GM23338 (cell line): Measurements from ENCODE around the gene TANGO2. TPM values are rescaled to one million over a fixed set of nuclear protein-coding genes. Genes with fewer than 3 reads are reported as not detected.

Experiments
- ATAC-seq: fragments of 200-7000 bp; cut with Tn5 transposase; 3 replicates; pipeline ENCODE4 v1.9.1; 2020
- DNase-seq: peaks from one replicate; pipeline ENCODE4 v3.0.0-alpha.2; 2015; ENCODE audit warnings: low spot score
- H2AFZ ChIP-seq: fragments of 200-600 bp; sonication (generic); 2 replicates; pipeline ENCODE4 v1.8.0; 2016; ENCODE audit warnings: antibody characterized with exemption, mild to moderate bottlenecking, moderate library complexity
- H3F3A ChIP-seq: fragments of 200-600 bp; sonication (generic); replicated peaks from 2 replicates; pipeline ENCODE4 v1.8.0; 2017; ENCODE audit warnings: antibody characterized with exemption, mixed run types, low read depth
- H3K27ac ChIP-seq: fragments of 200-600 bp; sonication (generic); 2 replicates; pipeline ENCODE4 v1.6.1; 2016; ENCODE audit warnings: low read depth
- H3K27me3 ChIP-seq: fragments of 200-600 bp; sonication (generic); 2 replicates; pipeline ENCODE4 v1.8.0; 2016; ENCODE audit warnings: mild to moderate bottlenecking, mixed run types, moderate library complexity; ENCODE audit not compliant: insufficient read depth
- H3K36me3 ChIP-seq: fragments of 200-600 bp; sonication (generic); 2 replicates; pipeline ENCODE4 v1.8.0; 2016; ENCODE audit warnings: mild to moderate bottlenecking; ENCODE audit not compliant: insufficient read depth
- H3K4me1 ChIP-seq: fragments of 200-600 bp; sonication (generic); 2 replicates; pipeline ENCODE4 v1.8.0; 2016; ENCODE audit warnings: mild to moderate bottlenecking, moderate library complexity; ENCODE audit not compliant: insufficient read depth
- H3K4me2 ChIP-seq: fragments of 200-600 bp; sonication (generic); 2 replicates; pipeline ENCODE4 v1.7.1; 2017; ENCODE audit warnings: mixed run types
- H3K4me3 ChIP-seq: fragments of 200-600 bp; sonication (generic); 2 replicates; pipeline ENCODE4 v1.6.1; 2016; ENCODE audit warnings: mixed run types
- H3K79me2 ChIP-seq: fragments of 200-600 bp; sonication (generic); replicated peaks from 2 replicates; pipeline ENCODE4 v1.8.0; 2017; ENCODE audit warnings: mild to moderate bottlenecking; ENCODE audit not compliant: insufficient read depth
- H3K9me2 ChIP-seq: fragments of 200-600 bp; sonication (generic); 2 replicates; pipeline ENCODE4 v1.8.0; 2017; ENCODE audit not compliant: insufficient read depth
- H4K20me1 ChIP-seq: fragments of 200-600 bp; sonication (generic); replicated peaks from 2 replicates; pipeline ENCODE4 v1.8.0; 2017; ENCODE audit warnings: mild to moderate bottlenecking; ENCODE audit not compliant: insufficient read depth
- H3K27ac Mint-ChIP-seq: 2 replicates; pipeline ENCODE4 v1.8.0; 2020; ENCODE audit warnings: inconsistent platforms, mild to moderate bottlenecking, moderate library complexity, mixed read lengths
- H3K27me3 Mint-ChIP-seq: 3 replicates; pipeline ENCODE4 v1.8.0; 2022; ENCODE audit warnings: low read depth, mild to moderate bottlenecking, moderate library complexity, mixed read lengths, inconsistent platforms; ENCODE audit not compliant: insufficient read depth, poor library complexity
- H3K36me3 Mint-ChIP-seq: 3 replicates; pipeline ENCODE4 v1.8.0; 2021; ENCODE audit warnings: low read depth, mild to moderate bottlenecking, inconsistent platforms, moderate library complexity, mixed read lengths
- H3K4me1 Mint-ChIP-seq: 3 replicates; pipeline ENCODE4 v1.8.0; 2020; ENCODE audit warnings: mild to moderate bottlenecking, inconsistent platforms, mixed read lengths
- H3K4me3 Mint-ChIP-seq: 3 replicates; pipeline ENCODE4 v1.8.0; 2021; ENCODE audit warnings: moderate library complexity, mild to moderate bottlenecking, inconsistent platforms, mixed read lengths
- H3K9me3 Mint-ChIP-seq: 3 replicates; pipeline ENCODE4 v1.8.0; 2020; ENCODE audit warnings: moderate library complexity, mild to moderate bottlenecking, inconsistent platforms, mixed read lengths
- CREB1 ChIP-seq: fragments of 250-450 bp; sonication (Bioruptor Pico); IDR thresholded peaks from 2 replicates; pipeline ENCODE4 v1.5.0; 2020; ENCODE audit warnings: low read depth, mild to moderate bottlenecking, moderate library complexity
- EZH2 ChIP-seq: fragments of 200-600 bp; sonication (generic); IDR thresholded peaks from one replicate; pipeline ENCODE4 v1.8.0; 2017; ENCODE audit warnings: antibody characterized with exemption, mild to moderate bottlenecking, low read depth; ENCODE audit not compliant: unreplicated experiment
- EZH2phosphoT487 ChIP-seq: fragments of 200-600 bp; sonication (generic); IDR thresholded peaks from one replicate; pipeline ENCODE4 v1.8.1; 2018; ENCODE audit warnings: antibody characterized with exemption; ENCODE audit not compliant: unreplicated experiment
- JUNB ChIP-seq: IDR thresholded peaks from one replicate; pipeline ENCODE4 v1.6.1; 2016; ENCODE audit warnings: antibody characterized with exemption; ENCODE audit not compliant: unreplicated experiment
- NANOG ChIP-seq: IDR thresholded peaks from 2 replicates; pipeline ENCODE4 v1.6.1; 2016; ENCODE audit warnings: antibody characterized with exemption, borderline replicate concordance
- POLR2AphosphoS5 ChIP-seq: IDR thresholded peaks from 2 replicates; pipeline ENCODE4 v1.6.1; 2016; ENCODE audit warnings: antibody characterized with exemption, low read depth
- STAT1 ChIP-seq: IDR thresholded peaks from one replicate; pipeline ENCODE4 v1.6.1; 2016; ENCODE audit warnings: antibody characterized with exemption; ENCODE audit not compliant: unreplicated experiment
- ZNF114 ChIP-seq: fragments of 250-450 bp; sonication (Bioruptor Pico); IDR thresholded peaks from 2 replicates; pipeline ENCODE4 v1.5.0; 2020; ENCODE audit warnings: mild to moderate bottlenecking, moderate library complexity
- ZNF331 ChIP-seq: fragments of 250-450 bp; sonication (Bioruptor Pico); IDR thresholded peaks from 2 replicates; pipeline ENCODE4 v1.5.0; 2020; ENCODE audit warnings: low read depth, mild to moderate bottlenecking, moderate library complexity
- polyA plus RNA-seq: library from polyadenylated mRNA; unstranded; fragments of >200 nt; fragmentation: Nextera tagmentation; extraction: Ambion mirVana; gene quantifications from 2 replicates; pipeline ENCODE4 v1.2.1, GENCODE V29; 2016
- total RNA-seq: library from RNA; depleted of rRNA; stranded (reverse); fragments of >200 nt; shearing (Covaris generic); gene quantifications from 2 replicates; pipeline ENCODE4 v1.2.3, GENCODE V29; 2014
- TF ChIP-seq, protein P1 (sequence below): IDR thresholded peaks from one replicate; pipeline ENCODE4 v1.6.1; 2018; ENCODE audit warnings: antibody characterized with exemption; ENCODE audit not compliant: unreplicated experiment
- TF ChIP-seq, protein P2 (sequence below): IDR thresholded peaks from 2 replicates; pipeline ENCODE4 v1.6.1; 2016; ENCODE audit warnings: antibody characterized with exemption
- TF ChIP-seq, protein P3 (sequence below): fragments of 250-450 bp; sonication (Bioruptor Pico); IDR thresholded peaks from 2 replicates; pipeline ENCODE4 v1.5.0; 2020; ENCODE audit warnings: mild to moderate bottlenecking, moderate library complexity
- TF ChIP-seq, protein P4 (sequence below), 2 experiments: fragments of 200-600 bp in 1 of 2; sonication (generic) in 1 of 2; conservative IDR thresholded peaks; 2 replicates each; pipeline versions ENCODE4 v1.5.1 to v1.6.1; 2016 to 2017; ENCODE audit warnings: antibody characterized with exemption in 2 of 2, low read depth in 2 of 2, mild to moderate bottlenecking in 2 of 2, moderate library complexity in 1 of 2

Gene TANGO2
- total and polyA plus RNA-seq, 2 experiments from 2014 or later, result 6.9 to 15.0 TPM

DNA sequence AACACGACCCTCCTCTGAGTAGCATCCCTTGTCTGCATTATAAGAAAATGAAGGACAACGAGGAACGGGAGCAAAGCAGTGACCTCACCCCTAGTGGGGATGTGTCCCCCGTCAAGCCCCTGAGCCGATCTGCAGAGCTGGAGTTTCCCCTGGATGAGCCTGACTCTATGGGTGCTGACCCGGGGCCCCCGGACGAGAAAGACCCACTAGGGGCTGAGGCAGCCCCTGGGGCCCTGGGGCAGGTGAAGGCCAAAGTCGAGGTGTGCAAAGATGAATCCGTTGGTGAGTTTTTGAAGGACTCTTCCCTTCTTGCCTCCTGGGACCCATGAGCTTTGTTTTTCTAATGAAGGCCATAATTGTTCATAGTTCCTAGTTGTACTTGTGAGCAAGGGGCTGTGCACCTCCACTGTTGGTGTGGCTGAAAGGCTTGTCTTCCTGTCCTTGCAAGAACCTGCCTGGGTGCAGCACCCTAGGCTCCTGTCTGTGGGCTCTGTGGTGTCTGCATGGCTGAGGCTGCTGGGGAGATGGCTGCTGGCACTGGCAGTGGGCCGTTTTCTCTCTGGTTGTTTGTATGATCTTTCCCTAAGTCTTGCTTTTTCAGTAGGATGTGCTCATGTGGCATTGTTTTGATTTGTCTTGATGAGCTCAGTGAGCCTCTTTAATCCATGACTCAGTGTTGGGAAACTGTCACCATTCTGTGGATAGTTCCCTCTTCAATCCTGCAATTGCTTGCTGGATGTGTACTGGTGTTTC is 69.2 kb downstream of the TANGO2 start:
- Histone ChIP-seq H3K36me3 (peaks cover 46% of the 10 kb centered on the region), H3K4me1 (peaks cover 3% of the 10 kb centered on the region; the same call in 1 of the 2 replicates), H3K27me3 (no peaks in the 10 kb centered on the region), H3K27ac (no peak overlapping the region), H3K4me3 (no peak overlapping the region), H2AFZ (no peak overlapping the region), H4K20me1 (peaks cover 39% of the 10 kb centered on the region), H3F3A (peaks cover 25% of the 10 kb centered on the region), H3K79me2 (peaks cover 38% of the 10 kb centered on the region), H3K9me2 (no peaks in the 10 kb centered on the region), H3K4me2 (no peak overlapping the region)
- no peak overlapping the region for H3K27ac Mint-ChIP-seq
- no peak for TF ChIP-seq NANOG
- no peak for TF ChIP-seq STAT1
- TF ChIP-seq, protein P1, sequence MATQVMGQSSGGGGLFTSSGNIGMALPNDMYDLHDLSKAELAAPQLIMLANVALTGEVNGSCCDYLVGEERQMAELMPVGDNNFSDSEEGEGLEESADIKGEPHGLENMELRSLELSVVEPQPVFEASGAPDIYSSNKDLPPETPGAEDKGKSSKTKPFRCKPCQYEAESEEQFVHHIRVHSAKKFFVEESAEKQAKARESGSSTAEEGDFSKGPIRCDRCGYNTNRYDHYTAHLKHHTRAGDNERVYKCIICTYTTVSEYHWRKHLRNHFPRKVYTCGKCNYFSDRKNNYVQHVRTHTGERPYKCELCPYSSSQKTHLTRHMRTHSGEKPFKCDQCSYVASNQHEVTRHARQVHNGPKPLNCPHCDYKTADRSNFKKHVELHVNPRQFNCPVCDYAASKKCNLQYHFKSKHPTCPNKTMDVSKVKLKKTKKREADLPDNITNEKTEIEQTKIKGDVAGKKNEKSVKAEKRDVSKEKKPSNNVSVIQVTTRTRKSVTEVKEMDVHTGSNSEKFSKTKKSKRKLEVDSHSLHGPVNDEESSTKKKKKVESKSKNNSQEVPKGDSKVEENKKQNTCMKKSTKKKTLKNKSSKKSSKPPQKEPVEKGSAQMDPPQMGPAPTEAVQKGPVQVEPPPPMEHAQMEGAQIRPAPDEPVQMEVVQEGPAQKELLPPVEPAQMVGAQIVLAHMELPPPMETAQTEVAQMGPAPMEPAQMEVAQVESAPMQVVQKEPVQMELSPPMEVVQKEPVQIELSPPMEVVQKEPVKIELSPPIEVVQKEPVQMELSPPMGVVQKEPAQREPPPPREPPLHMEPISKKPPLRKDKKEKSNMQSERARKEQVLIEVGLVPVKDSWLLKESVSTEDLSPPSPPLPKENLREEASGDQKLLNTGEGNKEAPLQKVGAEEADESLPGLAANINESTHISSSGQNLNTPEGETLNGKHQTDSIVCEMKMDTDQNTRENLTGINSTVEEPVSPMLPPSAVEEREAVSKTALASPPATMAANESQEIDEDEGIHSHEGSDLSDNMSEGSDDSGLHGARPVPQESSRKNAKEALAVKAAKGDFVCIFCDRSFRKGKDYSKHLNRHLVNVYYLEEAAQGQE, result no peak
- no peak for TF ChIP-seq CREB1 (CRISPR knock-in tag)
- no peak for TF ChIP-seq ZNF331 (CRISPR knock-in tag)
- no peak for TF ChIP-seq POLR2AphosphoS5
- TF ChIP-seq, protein P2, sequence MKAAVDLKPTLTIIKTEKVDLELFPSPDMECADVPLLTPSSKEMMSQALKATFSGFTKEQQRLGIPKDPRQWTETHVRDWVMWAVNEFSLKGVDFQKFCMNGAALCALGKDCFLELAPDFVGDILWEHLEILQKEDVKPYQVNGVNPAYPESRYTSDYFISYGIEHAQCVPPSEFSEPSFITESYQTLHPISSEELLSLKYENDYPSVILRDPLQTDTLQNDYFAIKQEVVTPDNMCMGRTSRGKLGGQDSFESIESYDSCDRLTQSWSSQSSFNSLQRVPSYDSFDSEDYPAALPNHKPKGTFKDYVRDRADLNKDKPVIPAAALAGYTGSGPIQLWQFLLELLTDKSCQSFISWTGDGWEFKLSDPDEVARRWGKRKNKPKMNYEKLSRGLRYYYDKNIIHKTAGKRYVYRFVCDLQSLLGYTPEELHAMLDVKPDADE, result no peak
- no peak for TF ChIP-seq JUNB
- TF ChIP-seq, protein P3, sequence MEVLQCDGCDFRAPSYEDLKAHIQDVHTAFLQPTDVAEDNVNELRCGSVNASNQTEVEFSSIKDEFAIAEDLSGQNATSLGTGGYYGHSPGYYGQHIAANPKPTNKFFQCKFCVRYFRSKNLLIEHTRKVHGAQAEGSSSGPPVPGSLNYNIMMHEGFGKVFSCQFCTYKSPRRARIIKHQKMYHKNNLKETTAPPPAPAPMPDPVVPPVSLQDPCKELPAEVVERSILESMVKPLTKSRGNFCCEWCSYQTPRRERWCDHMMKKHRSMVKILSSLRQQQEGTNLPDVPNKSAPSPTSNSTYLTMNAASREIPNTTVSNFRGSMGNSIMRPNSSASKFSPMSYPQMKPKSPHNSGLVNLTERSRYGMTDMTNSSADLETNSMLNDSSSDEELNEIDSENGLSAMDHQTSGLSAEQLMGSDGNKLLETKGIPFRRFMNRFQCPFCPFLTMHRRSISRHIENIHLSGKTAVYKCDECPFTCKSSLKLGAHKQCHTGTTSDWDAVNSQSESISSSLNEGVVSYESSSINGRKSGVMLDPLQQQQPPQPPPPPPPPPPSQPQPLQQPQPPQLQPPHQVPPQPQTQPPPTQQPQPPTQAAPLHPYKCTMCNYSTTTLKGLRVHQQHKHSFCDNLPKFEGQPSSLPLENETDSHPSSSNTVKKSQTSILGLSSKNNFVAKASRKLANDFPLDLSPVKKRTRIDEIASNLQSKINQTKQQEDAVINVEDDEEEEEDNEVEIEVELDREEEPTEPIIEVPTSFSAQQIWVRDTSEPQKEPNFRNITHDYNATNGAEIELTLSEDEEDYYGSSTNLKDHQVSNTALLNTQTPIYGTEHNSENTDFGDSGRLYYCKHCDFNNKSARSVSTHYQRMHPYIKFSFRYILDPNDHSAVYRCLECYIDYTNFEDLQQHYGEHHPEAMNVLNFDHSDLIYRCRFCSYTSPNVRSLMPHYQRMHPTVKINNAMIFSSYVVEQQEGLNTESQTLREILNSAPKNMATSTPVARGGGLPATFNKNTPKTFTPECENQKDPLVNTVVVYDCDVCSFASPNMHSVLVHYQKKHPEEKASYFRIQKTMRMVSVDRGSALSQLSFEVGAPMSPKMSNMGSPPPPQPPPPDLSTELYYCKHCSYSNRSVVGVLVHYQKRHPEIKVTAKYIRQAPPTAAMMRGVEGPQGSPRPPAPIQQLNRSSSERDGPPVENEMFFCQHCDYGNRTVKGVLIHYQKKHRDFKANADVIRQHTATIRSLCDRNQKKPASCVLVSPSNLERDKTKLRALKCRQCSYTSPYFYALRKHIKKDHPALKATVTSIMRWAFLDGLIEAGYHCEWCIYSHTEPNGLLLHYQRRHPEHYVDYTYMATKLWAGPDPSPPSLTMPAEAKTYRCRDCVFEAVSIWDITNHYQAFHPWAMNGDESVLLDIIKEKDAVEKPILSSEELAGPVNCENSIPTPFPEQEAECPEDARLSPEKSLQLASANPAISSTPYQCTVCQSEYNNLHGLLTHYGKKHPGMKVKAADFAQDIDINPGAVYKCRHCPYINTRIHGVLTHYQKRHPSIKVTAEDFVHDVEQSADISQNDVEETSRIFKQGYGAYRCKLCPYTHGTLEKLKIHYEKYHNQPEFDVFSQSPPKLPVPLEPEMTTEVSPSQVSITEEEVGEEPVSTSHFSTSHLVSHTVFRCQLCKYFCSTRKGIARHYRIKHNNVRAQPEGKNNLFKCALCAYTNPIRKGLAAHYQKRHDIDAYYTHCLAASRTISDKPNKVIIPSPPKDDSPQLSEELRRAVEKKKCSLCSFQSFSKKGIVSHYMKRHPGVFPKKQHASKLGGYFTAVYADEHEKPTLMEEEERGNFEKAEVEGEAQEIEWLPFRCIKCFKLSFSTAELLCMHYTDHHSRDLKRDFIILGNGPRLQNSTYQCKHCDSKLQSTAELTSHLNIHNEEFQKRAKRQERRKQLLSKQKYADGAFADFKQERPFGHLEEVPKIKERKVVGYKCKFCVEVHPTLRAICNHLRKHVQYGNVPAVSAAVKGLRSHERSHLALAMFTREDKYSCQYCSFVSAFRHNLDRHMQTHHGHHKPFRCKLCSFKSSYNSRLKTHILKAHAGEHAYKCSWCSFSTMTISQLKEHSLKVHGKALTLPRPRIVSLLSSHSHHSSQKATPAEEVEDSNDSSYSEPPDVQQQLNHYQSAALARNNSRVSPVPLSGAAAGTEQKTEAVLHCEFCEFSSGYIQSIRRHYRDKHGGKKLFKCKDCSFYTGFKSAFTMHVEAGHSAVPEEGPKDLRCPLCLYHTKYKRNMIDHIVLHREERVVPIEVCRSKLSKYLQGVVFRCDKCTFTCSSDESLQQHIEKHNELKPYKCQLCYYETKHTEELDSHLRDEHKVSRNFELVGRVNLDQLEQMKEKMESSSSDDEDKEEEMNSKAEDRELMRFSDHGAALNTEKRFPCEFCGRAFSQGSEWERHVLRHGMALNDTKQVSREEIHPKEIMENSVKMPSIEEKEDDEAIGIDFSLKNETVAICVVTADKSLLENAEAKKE (CRISPR knock-in tag), result no peak
- TF ChIP-seq EZH2, result no peak
- TF ChIP-seq EZH2phosphoT487, result no peak
- TF ChIP-seq, protein P4, sequence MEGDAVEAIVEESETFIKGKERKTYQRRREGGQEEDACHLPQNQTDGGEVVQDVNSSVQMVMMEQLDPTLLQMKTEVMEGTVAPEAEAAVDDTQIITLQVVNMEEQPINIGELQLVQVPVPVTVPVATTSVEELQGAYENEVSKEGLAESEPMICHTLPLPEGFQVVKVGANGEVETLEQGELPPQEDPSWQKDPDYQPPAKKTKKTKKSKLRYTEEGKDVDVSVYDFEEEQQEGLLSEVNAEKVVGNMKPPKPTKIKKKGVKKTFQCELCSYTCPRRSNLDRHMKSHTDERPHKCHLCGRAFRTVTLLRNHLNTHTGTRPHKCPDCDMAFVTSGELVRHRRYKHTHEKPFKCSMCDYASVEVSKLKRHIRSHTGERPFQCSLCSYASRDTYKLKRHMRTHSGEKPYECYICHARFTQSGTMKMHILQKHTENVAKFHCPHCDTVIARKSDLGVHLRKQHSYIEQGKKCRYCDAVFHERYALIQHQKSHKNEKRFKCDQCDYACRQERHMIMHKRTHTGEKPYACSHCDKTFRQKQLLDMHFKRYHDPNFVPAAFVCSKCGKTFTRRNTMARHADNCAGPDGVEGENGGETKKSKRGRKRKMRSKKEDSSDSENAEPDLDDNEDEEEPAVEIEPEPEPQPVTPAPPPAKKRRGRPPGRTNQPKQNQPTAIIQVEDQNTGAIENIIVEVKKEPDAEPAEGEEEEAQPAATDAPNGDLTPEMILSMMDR (conservative IDR thresholded peaks at IDR 0.05; ENCODE audit: low read depth in 2 of 2), result no peak
- no peak for TF ChIP-seq ZNF114 (CRISPR knock-in tag)
- peaks cover 100% of the 10 kb centered on the region for H3K36me3 Mint-ChIP-seq
- H3K27me3 Mint-ChIP-seq, result peaks cover 16% of the 10 kb centered on the region
- H3K9me3 Mint-ChIP-seq, result no peaks in the 10 kb centered on the region
- no peak for ATAC-seq
- H3K4me1 Mint-ChIP-seq, result peaks cover 3% of the 10 kb centered on the region
- no peak overlapping the region for H3K4me3 Mint-ChIP-seq
- no peak for DNase-seq
